Measurements from ENCODE around the gene ZNF724. TPM values are rescaled to one million over a fixed set of nuclear protein-coding genes. Genes with fewer than 3 reads are reported as not detected.
"Not testable (repeated sequence)": the region's sequence is repeated elsewhere in the genome, so short reads cannot be mapped to it uniquely, and the experiment has no call there.

ZNF724 gene
- total RNA-seq, 1 donor: 15.1 TPM

DNA sequence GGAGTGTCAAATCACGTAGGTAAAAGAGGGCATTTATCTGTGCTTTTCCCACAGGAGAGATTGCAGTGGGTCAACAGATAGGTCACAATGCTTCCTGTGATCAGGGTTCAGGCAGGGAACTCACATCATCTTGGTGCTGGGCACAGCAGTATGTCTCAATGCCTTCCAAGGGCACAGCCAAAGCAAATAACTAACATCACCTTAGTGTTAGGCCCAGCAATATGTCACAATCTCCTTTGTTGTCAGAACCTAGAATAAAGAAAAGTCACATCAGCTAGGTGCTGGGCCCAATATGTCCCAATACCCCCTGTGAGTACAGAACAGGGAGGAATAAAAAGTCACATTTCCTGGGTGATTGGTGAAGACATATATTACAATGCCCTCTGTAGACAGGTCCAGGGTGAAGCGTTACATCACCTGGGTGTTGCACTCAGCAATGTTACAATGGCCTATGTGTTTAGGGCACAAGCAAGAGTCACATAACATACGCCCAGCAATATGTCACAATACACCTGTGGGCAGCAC, 11.4 kb upstream of the ZNF724 start:
- DNase-seq (ENCODE audit: low read depth): no peak
- TF ChIP-seq, protein P1, sequence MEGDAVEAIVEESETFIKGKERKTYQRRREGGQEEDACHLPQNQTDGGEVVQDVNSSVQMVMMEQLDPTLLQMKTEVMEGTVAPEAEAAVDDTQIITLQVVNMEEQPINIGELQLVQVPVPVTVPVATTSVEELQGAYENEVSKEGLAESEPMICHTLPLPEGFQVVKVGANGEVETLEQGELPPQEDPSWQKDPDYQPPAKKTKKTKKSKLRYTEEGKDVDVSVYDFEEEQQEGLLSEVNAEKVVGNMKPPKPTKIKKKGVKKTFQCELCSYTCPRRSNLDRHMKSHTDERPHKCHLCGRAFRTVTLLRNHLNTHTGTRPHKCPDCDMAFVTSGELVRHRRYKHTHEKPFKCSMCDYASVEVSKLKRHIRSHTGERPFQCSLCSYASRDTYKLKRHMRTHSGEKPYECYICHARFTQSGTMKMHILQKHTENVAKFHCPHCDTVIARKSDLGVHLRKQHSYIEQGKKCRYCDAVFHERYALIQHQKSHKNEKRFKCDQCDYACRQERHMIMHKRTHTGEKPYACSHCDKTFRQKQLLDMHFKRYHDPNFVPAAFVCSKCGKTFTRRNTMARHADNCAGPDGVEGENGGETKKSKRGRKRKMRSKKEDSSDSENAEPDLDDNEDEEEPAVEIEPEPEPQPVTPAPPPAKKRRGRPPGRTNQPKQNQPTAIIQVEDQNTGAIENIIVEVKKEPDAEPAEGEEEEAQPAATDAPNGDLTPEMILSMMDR (IDR thresholded peaks at IDR 0.05; ENCODE audit: insufficient read depth, low read length): no peak
- H3K4me3 ChIP-seq (ENCODE audit: low read depth, low read length): no peak overlapping the region

DNA sequence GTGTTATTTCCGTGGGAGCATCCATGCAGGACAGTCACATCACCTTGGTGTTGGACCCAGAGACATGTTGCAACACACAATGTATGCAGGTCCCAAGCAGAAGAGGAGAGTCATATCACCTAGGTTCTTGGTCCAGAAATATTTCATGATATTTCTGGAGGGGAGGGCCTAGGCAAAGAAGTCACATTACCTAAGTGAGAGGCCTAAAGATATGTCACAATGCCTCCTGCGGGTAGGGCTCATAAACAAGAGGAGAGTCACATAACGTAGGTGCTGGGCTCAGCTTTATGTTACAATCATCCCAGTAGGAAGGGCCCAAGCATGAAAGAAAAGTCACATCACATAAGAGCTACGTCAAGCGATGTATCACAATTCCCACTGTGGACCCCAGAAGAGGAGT, 10.8 kb upstream of the ZNF724 start:
- TF ChIP-seq, protein P1 (IDR thresholded peaks at IDR 0.05; ENCODE audit: insufficient read depth, low read length): no peak
- H3K4me3 ChIP-seq (ENCODE audit: low read depth, low read length): no peak overlapping the region
- no peak for DNase-seq (ENCODE audit: low read depth)

DNA sequence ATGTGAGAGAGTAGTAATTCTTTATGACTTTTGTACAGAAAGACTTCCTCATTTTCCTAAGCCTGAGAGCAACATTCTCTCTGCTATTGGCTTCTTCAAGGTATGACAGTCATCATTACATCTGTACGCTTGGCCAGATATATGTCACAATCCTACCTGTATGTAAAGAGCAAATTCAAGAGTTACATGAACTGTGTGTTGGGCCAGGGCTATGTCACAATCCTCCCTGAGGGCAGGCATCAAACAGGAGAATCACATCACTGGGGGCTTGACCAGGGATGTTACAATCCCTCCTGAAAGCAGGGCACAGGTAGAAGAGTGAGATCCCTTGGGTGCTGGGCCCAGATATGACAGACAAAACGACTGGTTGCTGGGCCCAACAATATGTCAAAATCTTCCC, 9.8 kb upstream of the ZNF724 start:
- DNase-seq (ENCODE audit: low read depth): no peak
- TF ChIP-seq, protein P1 (IDR thresholded peaks at IDR 0.05; ENCODE audit: insufficient read depth, low read length): no peak
- H3K4me3 ChIP-seq (ENCODE audit: low read depth, low read length): no peak overlapping the region

DNA sequence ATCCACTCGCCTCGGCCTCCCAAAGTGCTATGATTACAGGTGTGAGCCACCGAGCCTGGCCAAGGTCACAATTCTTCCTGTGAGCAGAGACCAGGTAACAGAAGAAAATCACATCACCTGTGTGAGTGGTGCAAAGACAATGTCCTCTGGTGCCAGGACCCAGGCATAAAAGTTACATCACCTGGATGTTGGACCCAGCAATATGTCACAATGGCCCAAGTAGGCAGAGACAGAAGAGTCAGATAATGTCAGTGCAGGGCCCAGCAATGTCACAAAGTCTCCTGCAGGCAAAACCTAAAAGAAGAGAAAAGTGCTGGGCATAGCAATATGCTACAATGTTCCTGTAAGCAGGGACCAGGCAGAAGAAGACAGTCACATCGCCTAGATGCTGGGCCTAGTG, 5.5 kb upstream of the ZNF724 start:
- DNase-seq (ENCODE audit: low read depth): no peak
- TF ChIP-seq, protein P1 (IDR thresholded peaks at IDR 0.05; ENCODE audit: insufficient read depth, low read length): no peak
- no peak overlapping the region for H3K4me3 ChIP-seq (ENCODE audit: low read depth, low read length)

DNA sequence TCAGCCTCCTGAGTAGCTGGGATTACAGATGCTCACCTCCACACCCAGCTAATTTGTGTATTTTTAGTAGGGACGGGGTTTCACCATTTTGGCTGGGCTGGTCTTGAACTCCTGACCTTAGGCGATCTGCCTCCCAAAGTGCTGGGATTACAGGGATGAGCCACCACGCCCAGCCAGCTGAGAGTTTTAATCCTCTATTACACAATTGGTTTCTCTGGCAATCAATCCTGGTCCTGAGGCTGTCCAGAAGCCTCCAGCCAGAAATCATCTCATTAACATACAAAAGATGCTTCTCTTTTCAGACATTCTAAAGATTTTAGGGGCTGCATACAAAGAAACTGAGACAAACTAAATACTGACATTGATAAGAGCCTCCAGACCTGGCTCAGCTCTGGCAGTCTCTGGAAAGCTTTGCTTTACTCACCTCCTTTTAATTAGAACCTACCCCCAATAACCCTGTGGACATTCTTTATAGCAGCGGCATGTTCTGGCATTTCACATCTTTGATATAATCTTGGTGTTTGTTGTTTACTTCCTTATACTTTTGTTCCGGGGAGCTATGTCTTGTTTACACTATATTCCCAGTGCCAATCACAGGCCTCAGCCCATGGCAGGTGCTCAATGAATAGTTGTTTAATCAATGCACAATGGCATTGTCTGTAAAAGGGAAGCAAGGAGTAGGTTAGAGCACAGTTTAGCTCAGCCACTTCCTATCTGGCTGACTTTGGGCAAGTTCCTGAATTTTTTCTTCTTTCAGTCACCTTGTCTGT, 4.1 kb upstream of the ZNF724 start:
- no peak for DNase-seq (ENCODE audit: low read depth)
- H3K4me3 ChIP-seq (ENCODE audit: low read depth, low read length): no peak overlapping the region
- TF ChIP-seq, protein P1 (IDR thresholded peaks at IDR 0.05; ENCODE audit: insufficient read depth, low read length): no peak

DNA sequence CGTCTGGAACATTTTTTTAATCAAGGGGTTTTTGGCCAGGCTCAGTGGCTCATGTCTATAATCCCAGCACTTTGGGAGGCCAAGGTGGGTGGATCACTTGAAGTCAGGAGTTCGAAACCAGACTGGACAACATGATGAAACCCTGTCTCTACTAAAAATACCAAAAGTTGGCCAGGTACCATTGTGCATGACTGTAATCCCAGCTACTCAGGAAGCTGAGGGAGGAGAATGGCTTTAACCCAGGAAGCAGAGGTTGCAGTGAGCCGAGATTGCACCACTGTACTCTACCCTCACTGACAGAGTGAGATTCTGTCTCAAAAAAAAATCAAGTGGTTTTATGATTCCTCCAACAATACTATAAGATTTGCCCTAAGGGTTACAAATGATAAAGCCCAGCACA, 3.1 kb upstream of the ZNF724 start:
- not testable (repeated sequence) for H3K4me3 ChIP-seq (ENCODE audit: low read depth, low read length)
- DNase-seq (ENCODE audit: low read depth): peak; percentile 43

DNA sequence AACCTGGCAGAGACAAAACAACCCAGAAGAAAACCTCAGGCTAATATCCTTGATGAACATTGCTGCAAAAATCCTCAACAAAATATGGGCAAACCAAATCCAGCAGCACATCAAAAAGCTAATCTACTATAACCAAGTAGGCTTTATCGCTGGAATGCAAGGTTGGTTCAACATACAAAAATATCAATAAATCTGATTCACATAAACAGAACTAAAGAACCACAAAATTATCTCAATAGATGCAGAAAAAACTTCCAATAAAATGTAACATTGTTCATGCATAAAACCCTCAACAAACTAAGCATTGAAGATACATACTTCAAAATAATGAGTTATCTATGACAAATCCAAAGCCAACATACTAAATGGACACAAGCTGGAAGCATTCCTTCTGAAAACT, 8.8 kb downstream of the ZNF724 start:
- H3K4me3 ChIP-seq (ENCODE audit: low read depth, low read length): no peak overlapping the region
- no peak for DNase-seq (ENCODE audit: low read depth)
- TF ChIP-seq, protein P1 (IDR thresholded peaks at IDR 0.05; ENCODE audit: insufficient read depth, low read length): no peak
